Sigmoid colon (tissue), 4 donors: ENCODE results near the gene TEKT3.
A peak's percentile ranks its signal among the peaks of the same experiment; 100 is the strongest.

Experiments used
- EP300 ChIP-seq, 4 donors: sonication (generic); formaldehyde crosslinking; IDR thresholded peaks; one replicate each; pipeline ENCODE4 v1.6.1; 2017; ENCODE audit warnings: antibody characterized with exemption in 4 of 4
- POLR2A ChIP-seq, 2 donors: fragments of 450-650 bp; IDR thresholded peaks; one replicate each; pipeline ENCODE4 v1.6.1; 2016; ENCODE audit warnings: antibody characterized with exemption in 2 of 2, mild to moderate bottlenecking in 2 of 2, moderate library complexity in 2 of 2
- POLR2AphosphoS5 ChIP-seq, 4 donors: sonication (generic); formaldehyde crosslinking; IDR thresholded peaks; one replicate each; pipeline ENCODE4 v1.6.1; 2017; ENCODE audit warnings: antibody characterized with exemption in 4 of 4
- TF ChIP-seq, protein P1 (sequence below), 4 experiments: fragments of 450-650 bp in 3 of 4; fragments of 200-600 bp in 1 of 4; IDR thresholded peaks; one replicate each; pipeline ENCODE4 v1.5.1; 2016 to 2019; ENCODE audit warnings: antibody characterized with exemption in 4 of 4, mild to moderate bottlenecking in 3 of 4, moderate library complexity in 2 of 4

DNA sequence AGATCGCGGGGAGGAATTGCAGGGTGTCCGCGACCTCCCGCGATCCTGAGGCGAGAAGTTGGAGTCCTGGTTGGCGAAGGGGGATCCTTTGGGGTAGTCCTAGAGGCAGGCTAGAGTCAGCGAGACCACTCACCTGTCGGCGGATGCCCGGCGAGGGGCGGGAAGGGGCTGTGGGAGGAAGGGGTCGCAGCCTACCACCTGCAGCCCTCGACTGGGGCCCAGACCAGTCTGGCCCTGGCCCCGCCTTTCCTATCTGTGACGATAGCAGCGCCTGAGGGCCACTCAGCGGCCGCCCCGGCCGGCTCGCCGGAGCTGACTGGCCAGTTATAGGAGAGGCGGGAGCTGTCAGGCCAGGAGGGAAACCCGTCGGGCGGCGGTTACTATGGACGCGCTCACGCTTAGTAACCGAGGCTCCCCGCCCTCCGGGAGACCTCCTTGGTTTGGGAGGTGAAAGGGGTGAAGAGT, at the start of gene TEKT3:
- TF ChIP-seq, protein P1, sequence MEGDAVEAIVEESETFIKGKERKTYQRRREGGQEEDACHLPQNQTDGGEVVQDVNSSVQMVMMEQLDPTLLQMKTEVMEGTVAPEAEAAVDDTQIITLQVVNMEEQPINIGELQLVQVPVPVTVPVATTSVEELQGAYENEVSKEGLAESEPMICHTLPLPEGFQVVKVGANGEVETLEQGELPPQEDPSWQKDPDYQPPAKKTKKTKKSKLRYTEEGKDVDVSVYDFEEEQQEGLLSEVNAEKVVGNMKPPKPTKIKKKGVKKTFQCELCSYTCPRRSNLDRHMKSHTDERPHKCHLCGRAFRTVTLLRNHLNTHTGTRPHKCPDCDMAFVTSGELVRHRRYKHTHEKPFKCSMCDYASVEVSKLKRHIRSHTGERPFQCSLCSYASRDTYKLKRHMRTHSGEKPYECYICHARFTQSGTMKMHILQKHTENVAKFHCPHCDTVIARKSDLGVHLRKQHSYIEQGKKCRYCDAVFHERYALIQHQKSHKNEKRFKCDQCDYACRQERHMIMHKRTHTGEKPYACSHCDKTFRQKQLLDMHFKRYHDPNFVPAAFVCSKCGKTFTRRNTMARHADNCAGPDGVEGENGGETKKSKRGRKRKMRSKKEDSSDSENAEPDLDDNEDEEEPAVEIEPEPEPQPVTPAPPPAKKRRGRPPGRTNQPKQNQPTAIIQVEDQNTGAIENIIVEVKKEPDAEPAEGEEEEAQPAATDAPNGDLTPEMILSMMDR (IDR thresholded peaks at IDR 0.05), result no peak
- TF ChIP-seq POLR2A (IDR thresholded peaks at IDR 0.05), result peak in 1 of 2 donors; percentile 11
- no peak for TF ChIP-seq EP300 (IDR thresholded peaks at IDR 0.05)
- TF ChIP-seq POLR2AphosphoS5 (IDR thresholded peaks at IDR 0.05), result peak; percentile 64 to 85 (median 68)
